IMR-90 (cell line): ENCODE data around the gene ITGB4.

Experiments used
- CTCF ChIP-seq: conservative IDR thresholded peaks from 2 replicates; pipeline ENCODE4 v1.5.1; 2012; ENCODE audit warnings: mild to moderate bottlenecking, low read depth, low read length, improper control_type of control experiment
- SMC3 ChIP-seq: fragments of 150-350 bp; IDR thresholded peaks from 2 replicates; pipeline ENCODE4 v1.6.1; 2016; ENCODE audit warnings: low read depth, mild to moderate bottlenecking, antibody characterized with exemption, low read length, moderate library complexity

- TF ChIP-seq CTCF (no peak), SMC3 (no peak)
Observed at GRCh38 chr17:75773808-75774470, 52.7 kb downstream of the ITGB4 start.
